ENCODE data around the gene GABBR2. TPM values are rescaled to one million over a fixed set of nuclear protein-coding genes. Genes with fewer than 3 reads are reported as not detected.

Gene GABBR2
- total RNA-seq, 2 experiments from 2014 or later, result not detected

DNA sequence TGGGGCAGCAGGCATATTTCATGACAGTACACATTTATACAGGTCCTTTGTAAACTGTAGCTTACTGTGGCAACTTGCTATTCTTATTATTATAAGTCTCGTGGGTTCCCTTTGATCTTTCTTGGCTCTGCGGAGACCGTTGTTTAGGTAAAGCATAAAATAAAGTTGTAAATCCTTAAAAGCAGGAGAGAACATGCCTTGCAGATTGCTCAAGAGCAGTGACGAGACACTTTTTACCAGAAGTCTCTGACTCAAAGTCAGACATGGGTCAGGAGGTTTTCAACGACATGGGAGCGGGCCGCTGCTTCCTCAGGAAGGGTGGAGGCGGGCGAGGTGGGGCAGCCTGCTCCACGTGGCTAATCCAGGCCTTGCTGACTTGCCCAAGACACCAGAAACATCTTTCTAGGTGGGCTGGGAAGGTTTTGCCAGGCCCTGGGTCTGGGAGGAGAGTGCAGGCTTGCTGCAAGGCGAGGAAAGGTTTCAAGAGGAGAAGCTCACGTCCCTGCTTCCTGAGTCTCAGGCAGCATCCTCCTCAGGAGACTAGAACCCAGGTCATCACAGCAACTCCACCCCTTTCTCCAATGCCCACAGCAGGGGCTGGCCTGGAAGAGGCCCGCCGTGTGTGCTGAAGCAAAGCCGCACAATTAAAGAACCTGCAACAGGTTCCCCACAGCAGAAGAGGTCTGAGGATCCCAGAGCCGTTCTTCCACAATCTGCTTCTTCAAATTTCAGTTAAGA, 459.8 kb downstream of the GABBR2 start:
- no peak overlapping the region for H2AFZ ChIP-seq (ENCODE audit: low read length)
- no peak overlapping the region for H3K4me3 ChIP-seq (ENCODE audit: low read depth, low read length, poor library complexity, severe bottlenecking)
- BruUV-seq (replicated peaks), result no TSS peak
- no peak overlapping the region for H3K27ac ChIP-seq (ENCODE audit: low read depth, low read length, poor library complexity, severe bottlenecking)
- no peaks in the 10 kb centered on the region for H3K79me2 ChIP-seq (ENCODE audit: insufficient read depth, low read depth, low read length)
- no peaks in the 10 kb centered on the region for H3K36me3 ChIP-seq (ENCODE audit: insufficient read depth, low read length)
- TF ChIP-seq EZH2phosphoT487 (IDR thresholded peaks at IDR 0.05; ENCODE audit: borderline replicate concordance, low read depth, low read length) (no peak), CTCF (conservative IDR thresholded peaks at IDR 0.05; ENCODE audit: low read length) (no peak)
- no peaks in the 10 kb centered on the region for H3K4me1 ChIP-seq (ENCODE audit: insufficient read depth, low read length, poor library complexity, severe bottlenecking)
- intact Hi-C loops (cut with micrococcal nuclease; ENCODE audit: unreplicated experiment), result no loop called here
- no peaks in the 10 kb centered on the region for H3K9me3 ChIP-seq (ENCODE audit: low read length)
- no peak for DNase-seq (ENCODE audit: low spot score)
- ChIA-PET CTCF (ENCODE audit: unreplicated experiment) (no interaction called here), POLR2A (no interaction called here)
- no peaks in the 10 kb centered on the region for H4K20me1 ChIP-seq (ENCODE audit: insufficient read depth, low read length)
- no peaks in the 10 kb centered on the region for H3K9me2 ChIP-seq (ENCODE audit: insufficient read depth, low read length)
- no peak overlapping the region for H3K4me2 ChIP-seq (ENCODE audit: low read length)

DNA sequence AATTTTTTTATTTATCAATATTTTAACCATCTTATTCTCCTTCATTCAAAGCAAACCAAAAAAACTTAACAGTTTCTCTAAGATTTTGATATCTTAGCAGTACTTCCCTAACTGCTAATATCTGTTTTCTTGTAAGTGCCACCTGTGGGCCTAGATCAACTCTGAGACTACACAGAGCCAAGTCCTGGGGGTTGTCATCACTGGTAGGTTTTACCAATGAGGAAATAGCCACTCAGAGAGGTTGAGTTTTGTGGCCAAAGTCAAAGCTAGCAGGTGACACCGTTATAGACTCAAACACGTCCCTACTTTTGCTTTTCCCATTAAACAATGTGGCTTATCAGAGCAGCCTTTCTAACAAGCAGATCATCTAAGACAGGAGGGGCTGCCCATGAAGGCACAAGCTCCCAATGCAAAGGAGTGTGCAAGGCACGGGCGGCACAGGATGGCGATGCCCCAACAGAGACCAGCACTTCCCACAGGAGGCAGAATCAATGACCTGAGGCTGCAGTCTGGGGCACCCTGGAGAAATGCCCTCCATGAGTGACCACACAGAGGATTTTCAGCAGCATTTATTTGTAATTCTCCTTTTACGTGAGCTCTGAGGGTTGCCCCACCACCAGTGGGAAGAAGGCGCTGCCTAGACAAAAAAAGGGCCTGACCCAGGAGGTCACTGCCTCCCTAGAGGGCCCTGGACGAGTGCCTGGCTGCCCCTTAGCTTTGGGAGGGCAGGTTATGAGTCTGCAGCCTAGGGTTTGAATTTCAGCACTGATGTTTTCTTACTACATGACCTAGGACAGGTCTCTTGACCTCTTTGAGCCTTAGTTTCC, 460.7 kb downstream of the GABBR2 start:
- Histone ChIP-seq H3K36me3 (ENCODE audit: insufficient read depth, low read length) (no peaks in the 10 kb centered on the region), H2AFZ (ENCODE audit: low read length) (no peak overlapping the region), H3K9me3 (ENCODE audit: low read length) (no peaks in the 10 kb centered on the region), H3K9me2 (ENCODE audit: insufficient read depth, low read length) (no peaks in the 10 kb centered on the region), H3K79me2 (ENCODE audit: insufficient read depth, low read depth, low read length) (no peaks in the 10 kb centered on the region), H3K4me1 (ENCODE audit: insufficient read depth, low read length, poor library complexity, severe bottlenecking) (no peaks in the 10 kb centered on the region), H3K4me3 (ENCODE audit: low read depth, low read length, poor library complexity, severe bottlenecking) (no peak overlapping the region), H3K27ac (ENCODE audit: low read depth, low read length, poor library complexity, severe bottlenecking) (no peak overlapping the region), H4K20me1 (ENCODE audit: insufficient read depth, low read length) (no peaks in the 10 kb centered on the region), H3K4me2 (ENCODE audit: low read length) (no peak overlapping the region)
- TF ChIP-seq EZH2phosphoT487 (IDR thresholded peaks at IDR 0.05; ENCODE audit: borderline replicate concordance, low read depth, low read length) (no peak), CTCF (conservative IDR thresholded peaks at IDR 0.05; ENCODE audit: low read length) (no peak)
- CTCF ChIA-PET (ENCODE audit: unreplicated experiment), result no interaction called here
- no TSS peak for BruUV-seq (replicated peaks)
- intact Hi-C loops (cut with micrococcal nuclease; ENCODE audit: unreplicated experiment), result no loop called here
- DNase-seq (ENCODE audit: low spot score), result no peak
- POLR2A ChIA-PET, result interaction anchor here (0.5 kb wide), 1 partner anchor 197 kb away, joined by 4 read pairs; no protein-coding TSS in a partner anchor
